K562 (cell line): ENCODE measurements around the gene CCDC47. TPM values are rescaled to one million over a fixed set of nuclear protein-coding genes. Genes with fewer than 3 reads are reported as not detected.
A peak's percentile ranks its signal among the peaks of the same experiment; 100 is the strongest.

ENCODE experiments used
- ATAC-seq: fragments of 200-7000 bp; cut with Tn5 transposase; 3 replicates; pipeline ENCODE4 v1.9.1; 2020; ENCODE audit warnings: moderate library complexity
- BruUV-seq: library from RNA; stranded (reverse); fragments of 400-500 nt; replicated peaks from 2 replicates; lab custom pipeline; 2021; lab: Mats Ljungman, UMichigan
- CTCF ChIA-PET: fragments of 300-600 bp; formaldehyde crosslinking; extraction: SDS; loops from one replicate; lab custom pipeline; 2021; ENCODE audit warnings: low intra/inter-chr PET ratio; lab: Yijun Ruan, JAX
- POLR2A ChIA-PET: fragments of 300-600, 350-650 bp; sonication (Branson Sonifier 250); formaldehyde crosslinking; extraction: SDS; loops from one replicate; lab custom pipeline; 2021; ENCODE audit warnings: antibody characterized with exemption, inconsistent platforms; lab: Yijun Ruan, JAX
- DNase-seq, 4 experiments: peaks; one replicate each; pipeline versions ENCODE4 v3.0.0 to v3.0.0-alpha.2; 2011 to 2018; ENCODE audit warnings: low spot score in 3 of 4, mixed read lengths in 3 of 4; ENCODE audit errors: extremely low read depth in 1 of 4
- FAIRE-seq: peaks from 2 replicates; lab custom pipeline; 2011; peaks lifted over from hg19 to GRCh38; lab: Jason Lieb, UNC
- H2AFZ ChIP-seq: 2 replicates; pipeline ENCODE4 v1.6.0; 2011; ENCODE audit warnings: low read depth, low read length, control low read depth, inconsistent platforms
- H3K27ac ChIP-seq: fragments of 200-600 bp; 3 replicates; pipeline ENCODE4 v1.8.0; 2011; ENCODE audit warnings: low read depth, mild to moderate bottlenecking, control low read depth, inconsistent platforms, low read length, moderate library complexity, mixed read lengths; ENCODE audit errors: extremely low read depth
- H3K27me3 ChIP-seq, 2 experiments: fragments of 300-600 bp in 1 of 2; 2 replicates in 1 of 2; 3 replicates in 1 of 2; pipeline versions ENCODE4 v1.6.0 to v1.8.0; 2011; ENCODE audit warnings: inconsistent platforms in 2 of 2, low read length in 2 of 2, mild to moderate bottlenecking in 1 of 2, mixed read lengths in 1 of 2, moderate library complexity in 1 of 2; ENCODE audit not compliant: control insufficient read depth in 2 of 2, insufficient read depth in 2 of 2
- H3K36me3 ChIP-seq: fragments of 300-600 bp; 3 replicates; pipeline ENCODE4 v1.8.0; 2011; ENCODE audit warnings: mild to moderate bottlenecking, low read length, inconsistent platforms; ENCODE audit not compliant: control insufficient read depth, insufficient read depth
- H3K4me1 ChIP-seq, 2 experiments: fragments of 200-600 bp in 1 of 2; replicated peaks in 1 of 2; 2 replicates in 1 of 2; 3 replicates in 1 of 2; pipeline versions ENCODE4 v1.5.1 to v1.8.0; 2011; ENCODE audit warnings: inconsistent platforms in 2 of 2, low read length in 2 of 2, mild to moderate bottlenecking in 1 of 2, mixed read lengths in 1 of 2, moderate library complexity in 1 of 2; ENCODE audit not compliant: control insufficient read depth in 2 of 2, insufficient read depth in 2 of 2
- H3K4me2 ChIP-seq: 2 replicates; pipeline ENCODE4 v1.6.1; 2011; ENCODE audit warnings: low read length, control low read depth, inconsistent platforms, mixed read lengths; ENCODE audit not compliant: insufficient read depth
- H3K4me3 ChIP-seq: fragments of 200-600 bp; sonication (generic), shearing (Covaris generic); 2 replicates; pipeline ENCODE4 v1.5.1; 2016; ENCODE audit warnings: control low read depth, inconsistent platforms
- H3K79me2 ChIP-seq: fragments of 200-600 bp; 3 replicates; pipeline ENCODE4 v1.8.0; 2011; ENCODE audit warnings: low read length, inconsistent platforms; ENCODE audit not compliant: control insufficient read depth, insufficient read depth
- H3K9ac ChIP-seq, 2 experiments: 2 replicates each; pipeline versions ENCODE4 v1.6.0 to v1.6.1; 2011; ENCODE audit warnings: low read depth in 2 of 2, low read length in 2 of 2, control low read depth in 1 of 2, inconsistent platforms in 1 of 2, mild to moderate bottlenecking in 1 of 2, mixed read lengths in 1 of 2; ENCODE audit not compliant: insufficient read depth in 1 of 2
- H3K9me1 ChIP-seq: one replicate; pipeline ENCODE4 v1.6.0; 2011; ENCODE audit warnings: inconsistent platforms, mild to moderate bottlenecking, low read length, moderate library complexity; ENCODE audit not compliant: control insufficient read depth, insufficient read depth
- H3K9me3 ChIP-seq: replicated peaks from 2 replicates; pipeline ENCODE4 v1.5.1; 2011; ENCODE audit warnings: low read depth, low read length, inconsistent platforms; ENCODE audit not compliant: control insufficient read depth, insufficient read depth
- H4K20me1 ChIP-seq: replicated peaks from 2 replicates; pipeline ENCODE4 v1.6.1; 2011; ENCODE audit warnings: low read length, inconsistent platforms, mixed read lengths; ENCODE audit not compliant: control insufficient read depth, insufficient read depth
- CBFB ChIP-seq: sonication (generic); formaldehyde crosslinking; IDR thresholded peaks from 2 replicates; pipeline ENCODE4 v1.4.0; 2020; ENCODE audit warnings: mild to moderate bottlenecking, missing genetic modification reagents
- CEBPB ChIP-seq: fragments of 450-650 bp; IDR thresholded peaks from 2 replicates; pipeline ENCODE4 v1.6.1; 2016; ENCODE audit warnings: missing genetic modification characterization, missing compliant biosample characterization
- CSDE1 ChIP-seq, 2 experiments: fragments of 450-650 bp; IDR thresholded peaks; 2 replicates each; pipeline ENCODE4 v1.6.1; 2016; ENCODE audit warnings: mild to moderate bottlenecking in 1 of 2
- ETS2 ChIP-seq: IDR thresholded peaks from 2 replicates; pipeline ENCODE4 v1.6.1; 2016; ENCODE audit warnings: borderline replicate concordance, missing genetic modification characterization, mild to moderate bottlenecking, moderate library complexity, missing compliant biosample characterization; ENCODE audit not compliant: poor library complexity, severe bottlenecking
- HDAC1 ChIP-seq, 2 experiments: fragments of 450-650 bp; IDR thresholded peaks; 2 replicates each; pipeline ENCODE4 v1.6.1; 2016 to 2017; ENCODE audit warnings: inconsistent platforms in 1 of 2, mild to moderate bottlenecking in 1 of 2, moderate library complexity in 1 of 2
- KLF13 ChIP-seq: fragments of 450-650 bp; IDR thresholded peaks from 2 replicates; pipeline ENCODE4 v1.6.1; 2016; ENCODE audit warnings: missing genetic modification characterization, low read depth, mild to moderate bottlenecking, missing compliant biosample characterization, moderate library complexity, borderline replicate concordance
- MAFK ChIP-seq: IDR thresholded peaks from 2 replicates; pipeline ENCODE4 v1.6.1; 2011; ENCODE audit warnings: low read length, improper control_type of control experiment
- NFE2 ChIP-seq: IDR thresholded peaks from 2 replicates; pipeline ENCODE4 v1.6.1; 2014; ENCODE audit warnings: antibody characterized with exemption, low read depth
- POLR2AphosphoS5 ChIP-seq: IDR thresholded peaks from 2 replicates; pipeline ENCODE4 v1.6.1; 2011; ENCODE audit warnings: mild to moderate bottlenecking, low read depth, low read length, moderate library complexity; ENCODE audit not compliant: control insufficient read depth, insufficient read depth
- SREBF2 ChIP-seq: sonication (generic); formaldehyde crosslinking; IDR thresholded peaks from 2 replicates; pipeline ENCODE4 v1.4.0; 2020; ENCODE audit warnings: mild to moderate bottlenecking, missing genetic modification reagents
- ZNF263 ChIP-seq: sonication (generic); formaldehyde crosslinking; IDR thresholded peaks from 2 replicates; pipeline ENCODE4 v1.8.0; 2022; ENCODE audit warnings: mild to moderate bottlenecking, missing genetic modification reagents, borderline replicate concordance
- WGBS: fragments of 100-300 bp; shearing (Covaris generic); methylation state at CpG from one replicate; pipeline ENCODE4 v1.1.6; 2016; ENCODE audit warnings: low coverage, mixed read lengths; ENCODE audit not compliant: insufficient coverage; ENCODE audit errors: missing lambda C conversion rate; 5-methylcytosine and 5-hydroxymethylcytosine counted together
- in situ Hi-C: fragments of 300-500 bp; cut with MboI; formaldehyde crosslinking; loops from 4 replicates; pipeline ENCODE4 v1.15.0; 2018; ENCODE audit warnings: inconsistent platforms, mixed read lengths
- intact Hi-C: fragments of 100-400 bp; cut with micrococcal nuclease; formaldehyde crosslinking; loops from 2 replicates; pipeline ENCODE4 v1.14.2; 2022
- polyA plus RNA-seq, 8 experiments: library from polyadenylated mRNA; depleted of rRNA in 4 of 8; stranded (reverse) in 5 of 8; unstranded in 3 of 8; fragments of >200 nt; fragmentation: Nextera tagmentation in 2 of 8; fragmentation: Illumina TruSeq in 1 of 8; extraction: Ambion mirVana in 2 of 8; extraction: Trizol in 1 of 8; gene quantifications; 2 replicates each; pipeline versions ENCODE4 v1.2.1 to v1.2.3, GENCODE V29; 2011 to 2014; ENCODE audit warnings: inconsistent platforms in 1 of 8, missing spikeins in 1 of 8
- total RNA-seq, 7 experiments: library from RNA; depleted of rRNA in 6 of 7; stranded (reverse); fragments of >200 nt in 6 of 7; fragmentation: Illumina TruSeq in 2 of 7; extraction: Trizol in 2 of 7; gene quantifications; 2 replicates each; pipeline versions ENCODE4 v1.2.1 to v1.2.3, GENCODE V29; 2011 to 2021; ENCODE audit warnings: low replicate concordance in 1 of 7
- TF ChIP-seq, protein P1 (sequence below): sonication (generic); formaldehyde crosslinking; IDR thresholded peaks from 2 replicates; pipeline ENCODE4 v1.8.1; 2023; ENCODE audit warnings: mild to moderate bottlenecking, missing genetic modification reagents
- TF ChIP-seq, protein P2 (sequence below), 3 experiments: fragments of 200-800 bp in 1 of 3; fragments of 250-450 bp in 1 of 3; fragments of 450-650 bp in 1 of 3; sonication (Bioruptor Pico) in 1 of 3; sonication (Bioruptor generic) in 1 of 3; formaldehyde crosslinking in 1 of 3; IDR thresholded peaks; 2 replicates each; pipeline versions ENCODE4 v1.6.1 to v1.8.0; 2016 to 2022; ENCODE audit warnings: mild to moderate bottlenecking in 2 of 3, missing genetic modification characterization in 2 of 3, missing compliant biosample characterization in 1 of 3, moderate library complexity in 1 of 3

Gene CCDC47
- total and polyA plus RNA-seq, 9 of the 15 experiments (the other 6 are each of a cell fraction or from before 2014, with no cell fraction given) = 15.5 to 162 (median 122) TPM

DNA sequence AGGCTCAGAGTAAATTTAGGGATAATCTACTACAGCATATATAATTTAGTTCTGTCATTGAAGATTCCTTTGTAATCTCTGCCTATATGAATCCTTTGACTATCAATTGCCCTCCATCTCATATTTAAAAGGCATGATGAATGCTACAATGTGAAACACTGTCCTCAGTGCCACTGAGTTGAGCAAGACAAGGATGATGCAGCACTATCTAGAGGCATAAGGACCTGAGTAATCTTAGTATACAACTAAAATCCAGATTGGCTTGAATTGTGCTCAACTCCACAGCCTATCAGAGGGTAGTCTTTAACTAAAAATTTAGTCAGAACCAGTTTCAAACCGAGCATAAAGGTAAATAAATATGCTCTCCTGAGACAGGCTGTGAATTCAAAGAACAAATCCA is 20.2 kb downstream of the CCDC47 start (continued):
- TF ChIP-seq MAFK = no peak
- TF ChIP-seq NFE2 = no peak; the same call in 1 of the 2 replicates
- no peak for TF ChIP-seq SREBF2
- TF ChIP-seq CEBPB (tag) = peak; percentile 59
- TF ChIP-seq ETS2 (tag) = no peak
- TF ChIP-seq CSDE1 (IDR thresholded peaks at IDR 0.05) = no peak
- TF ChIP-seq POLR2AphosphoS5 = no peak

DNA sequence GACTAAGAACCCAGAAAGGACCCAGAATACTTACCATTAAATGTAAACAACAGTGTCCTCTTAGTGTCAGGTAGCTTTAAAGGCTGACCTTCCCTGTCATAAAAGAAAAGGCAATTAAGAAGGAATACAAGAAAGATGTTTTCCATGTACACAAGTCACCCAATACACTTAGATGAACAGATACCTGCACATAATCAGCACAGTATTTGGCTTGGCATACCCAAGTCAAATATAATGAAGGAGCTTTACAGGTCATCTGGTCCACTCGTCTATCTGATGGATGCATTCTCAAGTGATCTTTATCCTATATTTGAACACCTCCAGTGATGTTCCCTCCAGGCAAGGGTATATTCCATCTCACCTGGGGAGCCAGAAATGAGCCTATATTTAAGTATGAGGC is 20.7 kb downstream of the CCDC47 start:
- no peak for TF ChIP-seq CBFB (CRISPR knock-in tag)
- TF ChIP-seq, protein P1, sequence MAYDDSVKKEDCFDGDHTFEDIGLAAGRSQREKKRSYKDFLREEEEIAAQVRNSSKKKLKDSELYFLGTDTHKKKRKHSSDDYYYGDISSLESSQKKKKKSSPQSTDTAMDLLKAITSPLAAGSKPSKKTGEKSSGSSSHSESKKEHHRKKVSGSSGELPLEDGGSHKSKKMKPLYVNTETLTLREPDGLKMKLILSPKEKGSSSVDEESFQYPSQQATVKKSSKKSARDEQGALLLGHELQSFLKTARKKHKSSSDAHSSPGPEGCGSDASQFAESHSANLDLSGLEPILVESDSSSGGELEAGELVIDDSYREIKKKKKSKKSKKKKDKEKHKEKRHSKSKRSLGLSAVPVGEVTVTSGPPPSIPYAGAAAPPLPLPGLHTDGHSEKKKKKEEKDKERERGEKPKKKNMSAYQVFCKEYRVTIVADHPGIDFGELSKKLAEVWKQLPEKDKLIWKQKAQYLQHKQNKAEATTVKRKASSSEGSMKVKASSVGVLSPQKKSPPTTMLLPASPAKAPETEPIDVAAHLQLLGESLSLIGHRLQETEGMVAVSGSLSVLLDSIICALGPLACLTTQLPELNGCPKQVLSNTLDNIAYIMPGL (CRISPR knock-in tag) = no peak
- TF ChIP-seq, protein P2, sequence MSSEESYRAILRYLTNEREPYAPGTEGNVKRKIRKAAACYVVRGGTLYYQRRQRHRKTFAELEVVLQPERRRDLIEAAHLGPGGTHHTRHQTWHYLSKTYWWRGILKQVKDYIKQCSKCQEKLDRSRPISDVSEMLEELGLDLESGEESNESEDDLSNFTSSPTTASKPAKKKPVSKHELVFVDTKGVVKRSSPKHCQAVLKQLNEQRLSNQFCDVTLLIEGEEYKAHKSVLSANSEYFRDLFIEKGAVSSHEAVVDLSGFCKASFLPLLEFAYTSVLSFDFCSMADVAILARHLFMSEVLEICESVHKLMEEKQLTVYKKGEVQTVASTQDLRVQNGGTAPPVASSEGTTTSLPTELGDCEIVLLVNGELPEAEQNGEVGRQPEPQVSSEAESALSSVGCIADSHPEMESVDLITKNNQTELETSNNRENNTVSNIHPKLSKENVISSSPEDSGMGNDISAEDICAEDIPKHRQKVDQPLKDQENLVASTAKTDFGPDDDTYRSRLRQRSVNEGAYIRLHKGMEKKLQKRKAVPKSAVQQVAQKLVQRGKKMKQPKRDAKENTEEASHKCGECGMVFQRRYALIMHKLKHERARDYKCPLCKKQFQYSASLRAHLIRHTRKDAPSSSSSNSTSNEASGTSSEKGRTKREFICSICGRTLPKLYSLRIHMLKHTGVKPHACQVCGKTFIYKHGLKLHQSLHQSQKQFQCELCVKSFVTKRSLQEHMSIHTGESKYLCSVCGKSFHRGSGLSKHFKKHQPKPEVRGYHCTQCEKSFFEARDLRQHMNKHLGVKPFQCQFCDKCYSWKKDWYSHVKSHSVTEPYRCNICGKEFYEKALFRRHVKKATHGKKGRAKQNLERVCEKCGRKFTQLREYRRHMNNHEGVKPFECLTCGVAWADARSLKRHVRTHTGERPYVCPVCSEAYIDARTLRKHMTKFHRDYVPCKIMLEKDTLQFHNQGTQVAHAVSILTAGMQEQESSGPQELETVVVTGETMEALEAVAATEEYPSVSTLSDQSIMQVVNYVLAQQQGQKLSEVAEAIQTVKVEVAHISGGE (CRISPR knock-in tag; IDR thresholded peaks at IDR 0.05) = 0 out of 6 replicates have a peak, but pooled peaks of 1 of the 3 experiments have one; percentile 33
- TF ChIP-seq KLF13 = no peak
- no peak for TF ChIP-seq HDAC1 (IDR thresholded peaks at IDR 0.05)
- no peak for TF ChIP-seq ZNF263
- TF ChIP-seq, all 486 proteins: peak for 1
- 94% methylated on average over 1 of the region's 1 CpG for WGBS
- Histone ChIP-seq H3K36me3 (peaks cover 85% of the 10 kb centered on the region), H3K4me1 (no peaks in the 10 kb centered on the region), H3K79me2 (0 out of 3 replicates have a peak, but pooled peaks cover 6% of the 10 kb centered on the region), H3K4me3 (no peak overlapping the region), H3K9ac (no peak overlapping the region), H2AFZ (no peak overlapping the region), H3K27ac (no peak overlapping the region), H3K9me3 (no peaks in the 10 kb centered on the region), H4K20me1 (no peaks in the 10 kb centered on the region), H3K4me2 (no peak overlapping the region), H3K27me3 (no peaks in the 10 kb centered on the region), H3K9me1 (no peaks in the 10 kb centered on the region)
- ChIA-PET POLR2A (interaction anchor here (0.7 to 1.2 kb wide), 2 partner anchors 10 kb away, joined by 3 read pairs; no protein-coding TSS in a partner anchor), CTCF (no interaction called here)
- intact Hi-C loops (no loop called here), in situ Hi-C loops (no loop called here)
- no peak for DNase-seq
- ATAC-seq = no peak
- BruUV-seq = no TSS peak
- no peak for FAIRE-seq
